ENCODE data around the gene C2CD2L. TPM values are rescaled to one million over a fixed set of nuclear protein-coding genes. Genes with fewer than 3 reads are reported as not detected.

C2CD2L gene
- total and polyA plus RNA-seq, 3 donors from 2014 or later = 7.8 to 12.3 (median 11.7) TPM

- Histone ChIP-seq H3K4me3 (no peak overlapping the region), H3K9me3 (no peaks in the 10 kb centered on the region), H3K4me1 (peaks cover 39% of the 10 kb centered on the region), H3K27me3 (no peaks in the 10 kb centered on the region), H3K27ac (no peak overlapping the region), H3K36me3 (ENCODE audit: low read depth, missing control alignments) (no peaks in the 10 kb centered on the region)
- WGBS, 2 donors = 52 to 64% methylated on average over 4 of the region's 4 CpGs
- intact Hi-C loops (cut with DNase I; ENCODE audit: low total_unique reads) = no loop called here
- no peak for DNase-seq
- TF ChIP-seq CTCF (IDR thresholded peaks at IDR 0.05) (no peak), POLR2A (IDR thresholded peaks at IDR 0.05) (no peak)
Measured at GRCh38 chr11:119103793-119104192, 3.4 kb upstream of the C2CD2L start.

GRCh38 chr11:119107538-119108145 is 498 bp downstream of the C2CD2L start:
- Histone ChIP-seq H3K27ac (peak overlapping the region; percentile 33 to 53), H3K27me3 (no peaks in the 10 kb centered on the region), H3K9me3 (no peaks in the 10 kb centered on the region), H3K36me3 (ENCODE audit: low read depth, missing control alignments) (no peaks in the 10 kb centered on the region), H3K4me3 (peak overlapping the region; percentile 84 to 89), H3K4me1 (peaks cover 25% of the 10 kb centered on the region)
- no peak for TF ChIP-seq POLR2A (IDR thresholded peaks at IDR 0.05)
- intact Hi-C loops (cut with DNase I; ENCODE audit: low total_unique reads) = no loop called here
- DNase-seq = no peak
- WGBS, 2 donors = 1% methylated on average over 36 of the region's 65 CpGs; no CpG with 5 or more reads in 1 of the 2 donors

GRCh38 chr11:119108146-119108856 is 1.2 kb downstream of the C2CD2L start:
- no peak overlapping the region for H3K27ac ChIP-seq
- H3K4me1 ChIP-seq = peaks cover 19% of the 10 kb centered on the region
- no peaks in the 10 kb centered on the region for H3K9me3 ChIP-seq
- DNase-seq = no peak
- TF ChIP-seq POLR2A (IDR thresholded peaks at IDR 0.05) (no peak), CTCF (IDR thresholded peaks at IDR 0.05) (no peak)
- H3K4me3 ChIP-seq = peak overlapping the region; percentile 84 to 89
- intact Hi-C loops (cut with DNase I; ENCODE audit: low total_unique reads) = no loop called here
- 26 to 27% methylated on average over 7 to 8 of the region's 8 CpGs for WGBS, 2 donors
- no peaks in the 10 kb centered on the region for H3K27me3 ChIP-seq
- no peaks in the 10 kb centered on the region for H3K36me3 ChIP-seq (ENCODE audit: low read depth, missing control alignments)

GRCh38 chr11:119108857-119109221 is 1.7 kb downstream of the C2CD2L start:
- H3K27ac ChIP-seq = no peak overlapping the region
- no peaks in the 10 kb centered on the region for H3K9me3 ChIP-seq
- H3K4me3 ChIP-seq = no peak overlapping the region
- DNase-seq = no peak
- no peaks in the 10 kb centered on the region for H3K27me3 ChIP-seq
- H3K36me3 ChIP-seq (ENCODE audit: low read depth, missing control alignments) = no peaks in the 10 kb centered on the region
- WGBS, 2 donors = 92 to 98% methylated on average over 2 of the region's 2 CpGs
- TF ChIP-seq CTCF (IDR thresholded peaks at IDR 0.05) = no peak
- no peak for TF ChIP-seq POLR2A (IDR thresholded peaks at IDR 0.05)
- peaks cover 13% of the 10 kb centered on the region for H3K4me1 ChIP-seq
- intact Hi-C loops (cut with DNase I; ENCODE audit: low total_unique reads) = no loop called here

GRCh38 chr11:119109843-119110242 is 2.7 kb downstream of the C2CD2L start:
- TF ChIP-seq POLR2A (IDR thresholded peaks at IDR 0.05) (no peak), CTCF (IDR thresholded peaks at IDR 0.05) (no peak)
- WGBS, 2 donors = 95 to 100% methylated on average over 1 to 3 of the region's 3 CpGs
- Histone ChIP-seq H3K27me3 (no peaks in the 10 kb centered on the region), H3K36me3 (ENCODE audit: low read depth, missing control alignments) (no peaks in the 10 kb centered on the region), H3K4me3 (no peak overlapping the region), H3K27ac (no peak overlapping the region), H3K9me3 (no peaks in the 10 kb centered on the region), H3K4me1 (peaks cover 12% of the 10 kb centered on the region)
- DNase-seq = no peak
- intact Hi-C loops (cut with DNase I; ENCODE audit: low total_unique reads) = no loop called here
